Mesenteric fat pad (tissue), 1 donor: ENCODE measurements around the gene AREL1. TPM values are rescaled to one million over a fixed set of nuclear protein-coding genes. Genes with fewer than 3 reads are reported as not detected.
A peak's percentile ranks its signal among the peaks of the same experiment; 100 is the strongest.
"Not testable (repeated sequence)": the region's sequence is repeated elsewhere in the genome, so short reads cannot be mapped to it uniquely, and the experiment has no call there.

Experiments
- DNase-seq: peaks from one replicate; pipeline ENCODE4 v3.0.0-alpha.2; 2020; ENCODE audit warnings: low spot score
- long read RNA-seq: library from polyadenylated mRNA; unstranded; transcript quantifications from one replicate; pipeline ENCODE4 v2.0.0, GENCODE V29; 2020
- total RNA-seq: library from RNA; stranded (reverse); fragmentation: NEBNext Ultra II Directional; extraction: Animal tissue kit (Norgen Biotek cat#: 25700); gene quantifications from one replicate; pipeline ENCODE4 v1.2.1, GENCODE V29; 2021
- donor health status: DM: yes; HTN: yes; CAD: no.

AREL1 gene, protein sequence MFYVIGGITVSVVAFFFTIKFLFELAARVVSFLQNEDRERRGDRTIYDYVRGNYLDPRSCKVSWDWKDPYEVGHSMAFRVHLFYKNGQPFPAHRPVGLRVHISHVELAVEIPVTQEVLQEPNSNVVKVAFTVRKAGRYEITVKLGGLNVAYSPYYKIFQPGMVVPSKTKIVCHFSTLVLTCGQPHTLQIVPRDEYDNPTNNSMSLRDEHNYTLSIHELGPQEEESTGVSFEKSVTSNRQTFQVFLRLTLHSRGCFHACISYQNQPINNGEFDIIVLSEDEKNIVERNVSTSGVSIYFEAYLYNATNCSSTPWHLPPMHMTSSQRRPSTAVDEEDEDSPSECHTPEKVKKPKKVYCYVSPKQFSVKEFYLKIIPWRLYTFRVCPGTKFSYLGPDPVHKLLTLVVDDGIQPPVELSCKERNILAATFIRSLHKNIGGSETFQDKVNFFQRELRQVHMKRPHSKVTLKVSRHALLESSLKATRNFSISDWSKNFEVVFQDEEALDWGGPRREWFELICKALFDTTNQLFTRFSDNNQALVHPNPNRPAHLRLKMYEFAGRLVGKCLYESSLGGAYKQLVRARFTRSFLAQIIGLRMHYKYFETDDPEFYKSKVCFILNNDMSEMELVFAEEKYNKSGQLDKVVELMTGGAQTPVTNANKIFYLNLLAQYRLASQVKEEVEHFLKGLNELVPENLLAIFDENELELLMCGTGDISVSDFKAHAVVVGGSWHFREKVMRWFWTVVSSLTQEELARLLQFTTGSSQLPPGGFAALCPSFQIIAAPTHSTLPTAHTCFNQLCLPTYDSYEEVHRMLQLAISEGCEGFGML
- total RNA-seq: 31.9 TPM
- long read RNA-seq, partial matches to known transcripts: 4 of 14 reads
- long read RNA-seq, other reads (novel, unspliced or antisense): 9 of 14 reads

DNA sequence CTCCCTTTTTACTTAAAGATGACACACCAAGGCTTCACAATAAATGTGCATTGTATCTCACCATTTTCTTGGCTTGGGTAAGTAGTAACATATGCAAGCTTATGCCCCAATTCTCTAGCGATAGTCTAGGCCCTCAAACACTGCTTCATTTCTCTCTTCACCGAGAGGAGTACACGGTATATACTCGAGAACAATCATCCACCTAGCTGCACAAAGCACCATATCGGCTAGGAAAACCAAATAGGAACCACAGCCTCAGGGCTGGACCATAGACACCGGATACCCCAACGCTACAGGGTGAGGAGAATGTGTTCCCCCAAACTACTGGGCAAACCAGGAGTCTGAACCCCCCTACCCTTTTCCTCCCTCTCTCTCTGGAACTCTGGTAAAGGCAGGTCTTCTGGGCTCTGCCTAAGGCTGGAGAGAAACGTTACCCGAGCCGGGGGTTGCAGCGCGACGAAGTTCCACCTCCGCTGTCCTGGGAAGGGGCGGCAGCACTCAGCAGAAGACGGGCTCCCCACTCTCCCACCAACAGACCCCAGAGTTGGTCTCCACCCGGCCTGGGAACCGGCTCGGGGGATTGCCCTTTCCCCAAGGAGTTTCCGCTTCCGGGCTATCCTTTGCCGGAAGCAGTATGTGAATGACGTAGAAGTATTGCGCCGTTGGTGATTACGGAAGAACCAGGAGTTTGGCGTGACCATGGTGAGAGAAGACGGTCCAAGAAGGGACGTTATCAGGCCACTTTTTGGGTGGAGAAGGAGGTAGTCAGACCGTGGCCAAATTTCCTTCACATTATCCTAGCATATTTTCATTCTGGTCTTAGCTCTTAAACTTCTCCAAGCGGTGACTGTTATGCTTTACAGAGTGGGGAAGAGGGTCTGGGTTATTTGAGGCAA, at the start of gene AREL1, which contains the start of gene FCF1:
TSS of gene AREL1 (minus strand) at position 582 of the 896 bp plus-strand sequence. CDS start 27,465 bp downstream, outside the sequence.
TSS of gene FCF1 (plus strand) at position 646 of the 896 bp plus-strand sequence. CDS start at position 700, 54 bp downstream.
- peak; percentile 91 for DNase-seq

DNA sequence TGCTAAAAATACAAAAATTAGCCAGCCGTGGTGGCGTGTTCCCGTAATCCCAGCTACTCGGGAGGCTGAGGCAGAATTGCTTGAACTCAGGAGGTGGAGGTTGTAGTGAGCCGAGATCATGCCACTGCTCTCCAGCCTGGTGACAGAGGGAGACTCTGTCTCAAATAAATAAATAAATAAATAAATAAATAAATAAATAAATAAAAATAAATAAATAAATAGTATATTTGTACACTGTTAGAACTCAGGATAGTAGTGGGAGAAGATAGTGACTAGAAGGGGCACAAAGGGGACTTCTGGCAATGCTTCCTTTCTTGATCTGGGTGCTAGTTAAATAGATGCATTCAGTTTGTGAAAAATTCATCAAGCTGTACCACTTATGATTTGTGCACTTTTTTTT, 45.6 kb upstream of the AREL1 start:
- not testable (repeated sequence) for DNase-seq

DNA sequence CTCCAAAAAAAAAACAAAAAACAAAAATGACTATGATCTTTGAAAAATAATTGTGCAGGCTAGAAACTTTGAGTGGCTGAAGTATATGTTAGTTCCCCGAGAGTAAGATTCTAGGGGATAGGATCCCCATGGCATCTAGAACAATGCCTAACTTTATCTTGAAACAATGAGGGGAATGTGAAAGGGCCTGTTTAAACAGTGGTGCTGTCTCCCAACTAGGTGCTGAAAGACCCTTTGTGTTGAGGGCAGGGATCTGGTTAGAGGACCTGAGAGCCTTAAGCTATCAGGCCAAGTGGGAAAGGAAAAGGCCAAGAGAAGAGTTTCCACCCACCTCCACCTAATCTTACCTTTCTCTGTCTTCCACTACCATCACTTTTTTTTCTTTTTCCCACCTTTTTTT, 43.4 kb upstream of the AREL1 start:
- no peak for DNase-seq

DNA sequence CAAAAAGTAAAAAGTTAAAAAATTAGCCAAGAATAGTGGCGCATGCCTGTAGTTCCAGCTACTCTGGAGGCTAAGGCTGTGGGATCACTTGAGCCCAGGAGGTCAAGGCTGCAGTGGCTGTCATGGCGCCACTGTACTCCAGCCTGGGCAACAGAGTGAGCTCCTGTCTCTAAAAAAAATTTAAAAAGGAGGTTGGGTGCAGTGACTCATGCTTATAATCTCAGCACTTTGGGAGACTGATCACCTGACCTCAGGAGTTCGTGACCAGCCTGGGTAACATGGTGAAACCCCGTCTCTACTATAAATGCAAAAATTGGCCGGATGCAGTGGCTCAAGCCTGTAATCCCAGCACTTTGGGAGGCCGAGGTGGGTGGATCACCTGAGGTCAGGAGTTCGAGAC, 42.0 kb upstream of the AREL1 start:
- no peak for DNase-seq

DNA sequence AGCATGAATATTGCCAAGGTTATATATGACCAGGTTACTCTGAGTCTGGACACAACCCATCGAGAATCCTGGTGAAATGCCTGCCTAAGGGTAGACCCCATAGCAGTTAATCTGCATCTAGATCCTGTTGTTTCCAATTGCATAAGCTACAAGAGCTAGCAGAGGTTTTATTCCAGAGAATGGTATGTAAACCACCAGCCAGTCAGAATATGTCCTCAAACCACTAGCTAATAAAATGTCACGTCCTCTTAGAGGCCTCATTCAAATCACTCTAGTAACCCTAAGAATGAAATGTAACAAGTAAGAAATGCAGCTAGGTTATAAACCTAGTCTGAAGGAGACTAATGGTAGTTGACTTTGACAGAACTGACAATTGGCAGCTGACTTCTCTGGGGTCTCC, 41.3 kb upstream of the AREL1 start:
- no peak for DNase-seq

DNA sequence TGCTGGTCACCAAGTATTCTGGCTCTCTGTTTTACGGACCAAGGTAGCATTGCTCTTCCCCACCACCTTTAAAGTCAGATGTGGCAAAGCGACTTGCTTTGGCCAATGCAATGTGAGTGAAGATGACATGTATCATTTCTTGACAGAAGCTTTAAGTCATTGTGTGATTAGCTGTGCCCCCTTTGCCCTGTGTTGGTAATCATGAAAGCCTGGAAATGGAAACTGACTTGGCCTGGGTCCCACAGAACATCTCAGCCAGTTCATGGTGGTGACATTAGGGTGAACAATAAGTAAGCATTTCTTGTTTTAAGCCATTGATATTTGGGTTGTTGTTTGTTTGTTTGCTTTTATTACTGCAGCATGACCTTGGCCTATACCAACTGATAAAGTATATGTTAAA, 34.4 kb upstream of the AREL1 start:
- no peak for DNase-seq

DNA sequence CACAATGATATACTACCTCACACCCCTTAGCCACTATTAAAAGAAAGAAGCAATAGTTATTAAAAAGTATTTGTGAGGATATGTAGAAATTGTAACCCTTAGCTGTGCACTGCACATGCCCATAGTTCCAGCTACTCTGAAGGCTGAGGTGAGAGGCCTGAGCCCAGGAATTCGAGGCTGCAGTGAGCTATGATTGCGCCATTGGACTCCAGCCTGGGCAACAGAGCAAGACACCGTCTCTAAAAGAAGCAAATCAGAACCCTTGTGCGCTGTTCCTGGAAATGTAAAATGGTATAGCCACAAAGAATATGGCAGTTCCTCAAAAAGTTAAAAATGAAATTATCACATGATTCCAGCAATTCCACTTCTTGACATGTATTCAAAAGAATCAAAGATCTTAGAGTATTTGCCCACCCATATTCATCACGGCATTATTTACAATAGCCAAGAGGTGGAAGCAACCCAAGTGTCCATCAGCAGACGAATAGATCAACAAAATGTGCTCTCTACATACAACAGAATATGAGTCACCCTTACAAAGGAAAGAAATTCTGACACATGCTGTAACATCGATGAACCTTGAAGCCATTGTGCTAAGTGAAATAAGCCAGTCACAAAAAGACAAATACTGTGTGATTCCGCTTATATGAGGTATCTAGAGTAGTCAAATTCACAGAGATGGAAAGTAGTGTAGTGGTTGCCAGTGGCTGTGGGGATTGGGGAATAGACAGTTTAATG, 26.6 kb upstream of the AREL1 start:
- no peak for DNase-seq

DNA sequence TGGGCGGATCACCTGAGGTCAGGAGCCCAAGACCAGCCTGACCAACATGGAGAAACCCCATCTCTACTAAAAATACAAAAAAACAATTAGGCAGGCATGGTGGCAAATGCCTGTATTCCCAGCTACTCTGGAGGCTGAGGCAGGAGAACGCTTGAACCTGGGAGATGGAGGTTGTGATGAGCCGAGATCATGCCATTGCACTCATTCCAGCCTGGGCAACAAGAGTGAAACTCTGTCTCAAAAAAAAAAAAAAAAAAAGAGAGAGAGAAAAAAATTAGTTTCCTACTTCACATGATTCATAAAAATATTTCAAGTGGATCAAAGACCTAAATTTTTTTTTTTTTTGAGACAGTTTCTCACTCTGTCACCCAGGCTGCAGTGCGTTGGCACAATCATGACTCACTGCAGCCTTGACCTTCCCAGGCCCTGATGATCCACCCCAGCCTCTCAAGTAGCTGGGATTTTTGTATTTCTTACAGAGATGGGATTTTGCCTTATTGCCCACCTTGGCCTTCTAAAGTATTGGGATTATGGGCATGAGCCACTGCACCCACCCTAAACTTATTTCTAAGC, 25.0 kb upstream of the AREL1 start:
- DNase-seq: no peak

DNA sequence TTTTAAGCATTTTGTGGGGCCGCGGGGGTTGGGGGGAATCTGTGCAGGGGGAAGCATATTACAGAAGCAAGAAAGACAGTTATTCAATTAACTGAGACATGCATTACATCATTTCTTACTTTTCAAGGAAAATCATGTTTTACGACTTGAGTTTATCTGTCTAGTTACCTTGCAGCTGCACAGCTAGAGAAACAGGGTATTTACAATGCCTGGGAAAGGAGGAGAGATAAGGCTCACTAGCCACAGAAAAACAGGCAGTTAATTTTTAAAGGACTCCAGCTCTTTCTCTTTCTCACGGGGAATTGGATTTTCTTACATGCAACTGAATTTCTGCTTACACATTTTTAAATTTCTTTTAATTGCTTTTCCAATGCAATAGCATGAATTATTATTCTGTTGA, 22.2 kb upstream of the AREL1 start:
- DNase-seq: no peak

DNA sequence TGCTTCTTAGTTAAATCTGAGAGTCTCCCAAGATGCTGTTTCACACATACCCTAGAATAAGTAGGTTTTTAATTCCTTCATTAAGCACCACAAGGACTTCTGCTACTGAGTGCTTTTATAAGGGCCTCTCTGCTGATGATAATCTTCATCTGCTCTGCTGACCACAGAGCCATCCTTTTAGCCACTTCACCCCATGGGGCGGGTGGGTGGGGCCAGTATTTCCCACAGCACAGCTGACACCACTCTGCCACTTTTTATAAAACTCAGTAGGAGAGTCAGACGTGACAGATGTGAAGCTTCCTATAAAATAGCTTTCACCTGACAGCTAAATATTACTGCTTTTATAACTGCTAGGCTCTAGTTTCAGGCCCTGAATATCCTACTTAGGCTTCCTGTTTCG, 20.3 kb upstream of the AREL1 start:
- no peak for DNase-seq

DNA sequence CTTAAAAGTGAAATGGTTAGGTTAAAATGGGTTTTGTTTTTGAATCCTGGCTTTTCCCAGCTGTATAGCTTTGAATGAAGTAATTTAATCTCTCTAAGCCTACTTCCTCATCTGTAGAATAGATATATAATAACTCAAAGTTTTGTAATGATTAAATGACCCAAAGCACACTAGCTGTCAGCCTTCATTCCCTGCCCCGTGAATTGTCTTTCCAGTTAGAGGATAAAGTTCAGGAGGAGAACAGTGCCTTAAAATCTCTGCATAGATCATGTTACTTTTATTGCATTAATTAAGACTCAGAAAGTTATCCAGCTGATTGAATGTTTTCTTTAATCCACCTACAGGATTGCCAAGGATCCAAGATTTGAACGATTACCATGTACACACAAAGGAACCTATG, 19.5 kb upstream of the AREL1 start:
- no peak for DNase-seq

DNA sequence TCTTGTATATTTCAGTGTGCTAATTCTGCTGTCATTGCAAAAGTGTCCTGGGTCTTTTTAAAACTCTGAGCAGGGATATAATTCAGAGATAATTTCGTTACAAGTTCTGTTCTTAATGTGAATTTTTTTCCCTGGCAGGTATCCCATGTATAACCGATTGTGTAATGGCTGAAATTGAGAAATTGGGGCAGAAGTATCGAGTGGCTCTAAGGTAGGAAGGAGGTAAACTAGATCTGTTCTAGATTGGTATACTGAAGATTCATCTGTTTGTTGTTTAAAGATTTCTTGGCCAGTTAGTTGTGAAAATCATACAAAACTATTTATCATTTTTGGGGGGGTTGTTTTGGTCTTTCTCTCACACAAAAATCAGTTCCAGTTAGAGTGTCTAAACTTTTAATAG, 10.3 kb upstream of the AREL1 start:
- DNase-seq: no peak

DNA sequence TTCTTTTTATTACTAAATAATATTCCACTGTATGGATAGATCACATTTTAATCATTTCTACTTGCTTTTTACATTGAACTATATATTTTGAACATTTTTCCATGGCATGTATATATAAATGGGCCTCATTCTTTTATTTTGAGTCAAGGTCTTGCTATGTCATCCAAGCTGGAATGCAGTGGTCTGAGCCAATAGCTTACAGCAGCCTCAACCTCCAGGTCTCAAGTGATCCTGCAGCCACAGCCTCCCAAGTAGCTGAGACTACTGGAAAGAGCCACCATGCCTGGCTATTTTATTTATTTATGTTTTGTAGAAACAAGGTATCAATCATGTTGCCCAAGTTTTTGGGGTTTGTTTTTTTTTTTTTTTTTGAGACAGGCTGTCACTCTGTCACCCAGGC, 7.6 kb upstream of the AREL1 start:
- DNase-seq: no peak

DNA sequence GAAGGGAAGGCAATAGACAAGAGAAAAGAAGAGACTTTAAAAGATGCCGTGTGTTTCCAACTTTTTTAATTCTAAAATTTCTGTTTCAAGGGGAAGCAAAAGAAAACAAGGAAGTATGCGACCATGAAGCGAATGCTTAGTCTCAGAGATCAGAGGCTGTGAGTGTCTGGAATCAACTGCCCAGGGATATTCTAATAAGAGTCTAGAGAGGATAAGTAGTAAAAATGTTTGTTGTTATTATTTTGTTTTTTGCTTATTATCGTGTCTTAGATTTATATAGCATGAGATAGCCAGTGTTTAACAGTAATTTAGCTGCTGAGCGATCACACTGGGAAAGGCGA, 485 bp upstream of the AREL1 start:
- DNase-seq: no peak

DNA sequence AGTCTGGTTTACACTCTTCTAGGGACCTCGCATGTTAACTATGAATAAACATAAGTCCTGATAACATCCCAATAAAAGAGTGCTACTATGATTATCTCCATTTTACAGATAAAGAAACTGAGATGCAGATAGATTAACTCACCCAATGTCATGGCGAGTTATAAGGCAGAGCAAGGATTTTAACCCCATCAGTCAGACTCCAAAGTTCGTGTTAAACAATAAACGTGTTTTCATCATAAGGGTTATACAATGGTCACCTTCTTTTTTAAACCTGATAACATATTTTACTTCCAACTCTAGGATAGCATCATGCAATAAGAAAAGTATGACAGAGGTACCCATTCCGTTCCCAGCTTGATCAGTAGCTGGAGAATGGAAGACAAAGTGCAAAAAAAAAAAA, 1.2 kb downstream of the AREL1 start:
- DNase-seq: no peak

DNA sequence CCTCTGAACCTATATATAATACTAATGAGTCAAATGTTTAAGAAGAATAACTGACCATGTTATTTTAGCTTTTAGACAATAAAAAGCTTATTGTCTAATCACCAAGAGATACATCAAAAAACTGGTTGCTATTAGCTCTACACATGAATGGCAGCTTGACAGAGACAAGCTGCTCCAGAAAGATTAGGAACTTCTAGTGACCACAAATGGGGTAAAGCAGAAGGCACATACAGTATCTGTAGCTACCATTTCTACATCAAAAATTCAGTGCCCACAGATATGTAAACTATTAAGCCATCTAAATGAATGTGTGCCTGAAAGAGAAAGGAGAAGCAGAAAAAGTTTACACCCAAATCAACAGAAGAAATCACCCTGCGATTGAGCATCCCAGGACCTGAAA, 2.4 kb downstream of the AREL1 start:
- DNase-seq: no peak

DNA sequence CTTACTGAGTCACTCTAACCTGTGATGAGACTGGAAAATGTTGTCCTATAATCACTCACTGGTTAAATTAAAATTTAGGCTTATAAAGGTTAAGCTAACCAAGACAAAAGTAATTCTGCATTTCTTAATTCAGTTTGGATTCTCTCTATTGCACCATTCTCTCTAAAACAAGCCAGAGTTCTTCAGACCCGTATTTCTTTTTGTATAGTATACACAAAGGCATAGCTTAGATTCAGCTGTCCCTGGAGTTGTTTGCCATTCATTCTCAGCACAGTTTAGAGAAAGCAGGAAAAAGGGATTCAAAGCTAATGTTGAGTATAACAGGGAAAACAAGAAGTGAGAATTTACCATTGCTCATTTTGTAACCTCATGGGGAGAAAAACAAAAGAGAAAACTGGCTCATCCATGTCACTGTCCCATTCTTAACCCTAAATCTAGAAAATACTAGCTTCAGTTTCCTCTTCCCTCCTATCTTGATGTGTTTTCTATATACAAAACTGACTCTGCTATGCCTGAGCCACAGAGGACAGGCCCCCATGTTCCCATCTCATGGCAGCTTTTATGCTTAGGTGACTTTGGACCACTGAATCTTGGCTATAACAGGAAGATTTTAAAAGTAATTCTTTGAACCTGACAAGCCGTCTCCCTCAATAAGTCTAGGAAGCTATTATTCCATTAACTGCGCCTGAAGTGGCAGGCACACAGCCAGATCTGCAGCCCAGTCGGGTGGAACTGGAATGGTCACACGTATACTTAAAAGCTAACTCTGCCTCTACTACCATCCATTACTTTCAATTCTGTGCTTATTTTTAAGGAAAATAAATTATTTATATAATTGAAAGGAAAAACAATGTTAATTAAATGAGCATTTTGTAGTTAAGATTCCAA, 7.0 kb downstream of the AREL1 start:
- no peak for DNase-seq

DNA sequence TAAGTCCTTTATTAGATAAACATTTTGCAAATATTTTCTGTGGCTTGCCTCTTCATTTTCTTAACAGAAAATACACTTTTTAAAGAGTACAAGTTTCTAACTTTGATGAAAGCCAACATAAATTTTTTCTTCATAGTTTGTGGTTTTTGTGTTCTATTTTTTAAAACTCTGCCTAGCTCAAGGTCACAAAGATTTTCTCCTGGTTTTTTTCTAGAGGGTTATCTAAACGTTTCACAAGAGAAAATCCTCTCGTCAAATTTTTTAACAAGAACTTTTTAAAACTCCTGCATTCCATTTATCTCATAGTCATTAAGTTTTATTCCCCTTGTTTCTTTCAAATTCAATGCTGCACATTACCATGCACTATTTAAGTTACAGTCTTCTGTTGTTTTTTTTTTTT, 8.2 kb downstream of the AREL1 start:
- no peak for DNase-seq

DNA sequence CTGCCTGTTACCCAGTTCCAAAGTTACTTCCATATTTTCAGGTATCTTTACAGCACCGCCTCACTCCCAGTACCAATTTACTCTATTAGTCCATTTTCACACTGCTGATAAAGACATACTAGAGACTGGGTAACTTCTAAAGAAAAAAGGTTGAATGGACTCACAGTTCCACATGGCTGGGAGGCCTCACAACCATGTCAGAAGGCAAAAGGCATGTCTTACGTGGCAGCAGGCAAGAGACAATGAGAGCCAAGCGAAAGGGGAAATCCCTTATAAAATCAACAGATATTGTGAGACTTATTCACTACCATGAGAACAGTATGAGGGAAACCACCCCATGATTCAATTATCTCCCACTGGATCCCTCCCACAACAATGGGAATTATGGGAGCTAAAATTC, 9.8 kb downstream of the AREL1 start:
- DNase-seq: no peak
